Activated T-cell treated with anti-CD3 and anti-CD28 coated beads for 4 hours (primary cell): ENCODE results near the gene RAET1E.
"Not testable (repeated sequence)": the region's sequence is repeated elsewhere in the genome, so short reads cannot be mapped to it uniquely, and the experiment has no call there.

ENCODE experiments used
- DNase-seq: peaks from one replicate; pipeline ENCODE4 v3.0.0-alpha.2; 2020

The RAET1E gene

DNA sequence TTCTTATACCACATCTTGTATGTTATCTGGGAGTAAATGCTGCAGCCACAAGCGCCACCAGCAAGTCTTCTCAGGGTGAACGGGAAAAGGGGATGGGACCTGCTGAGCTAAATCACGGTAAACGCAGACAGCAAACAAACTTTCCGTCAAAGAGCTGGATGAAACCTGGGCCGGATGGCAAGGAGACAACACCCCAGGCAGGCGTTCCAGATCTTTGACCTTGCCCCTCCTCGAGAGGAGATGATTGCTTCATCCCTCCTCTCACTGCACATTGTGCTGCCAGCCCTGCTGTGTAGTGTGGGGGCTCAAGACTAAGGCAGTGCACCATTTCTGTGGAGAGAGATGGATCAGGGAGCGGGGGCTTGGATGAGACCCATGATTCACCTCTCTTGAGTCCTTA, 9.8 kb downstream of the RAET1E start:
- DNase-seq, result no peak

DNA sequence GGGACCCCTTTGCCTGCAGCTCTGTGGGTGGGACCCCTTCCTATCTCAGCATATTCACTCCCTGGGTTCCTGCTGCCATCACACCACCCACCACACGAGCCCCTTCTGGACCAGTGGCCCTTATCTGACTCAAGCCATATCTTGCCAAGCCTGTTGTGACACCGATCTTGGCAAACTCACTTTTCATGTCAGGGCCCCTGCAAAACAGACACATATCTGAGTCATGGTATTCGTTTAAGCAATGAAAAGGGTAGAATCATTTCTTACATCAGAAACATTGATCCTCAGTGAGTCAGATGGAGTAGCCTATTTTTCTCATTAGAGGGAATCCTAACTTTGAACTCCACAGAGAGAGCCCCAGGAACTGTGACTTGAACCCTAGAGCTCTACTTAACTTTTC, 10.6 kb downstream of the RAET1E start:
- no peak for DNase-seq

DNA sequence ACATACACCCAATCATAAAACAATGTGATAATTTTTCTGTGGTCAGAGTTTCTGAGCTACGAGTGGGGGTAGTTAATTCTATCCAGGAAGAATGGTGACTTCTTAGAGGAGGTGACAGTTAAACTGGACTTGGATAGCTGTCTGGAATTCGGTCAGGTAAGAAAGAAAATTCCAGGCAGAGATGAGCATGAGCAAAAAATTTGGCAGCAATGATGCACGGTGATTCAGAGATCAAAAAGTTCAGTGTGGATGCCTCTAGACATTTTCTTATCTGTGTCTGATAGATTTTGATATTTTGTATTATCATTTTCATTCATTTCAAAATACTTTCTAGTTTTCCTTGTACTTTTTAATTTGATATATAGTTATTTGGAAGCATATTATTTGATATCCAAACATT, 12.0 kb downstream of the RAET1E start:
- no peak for DNase-seq

DNA sequence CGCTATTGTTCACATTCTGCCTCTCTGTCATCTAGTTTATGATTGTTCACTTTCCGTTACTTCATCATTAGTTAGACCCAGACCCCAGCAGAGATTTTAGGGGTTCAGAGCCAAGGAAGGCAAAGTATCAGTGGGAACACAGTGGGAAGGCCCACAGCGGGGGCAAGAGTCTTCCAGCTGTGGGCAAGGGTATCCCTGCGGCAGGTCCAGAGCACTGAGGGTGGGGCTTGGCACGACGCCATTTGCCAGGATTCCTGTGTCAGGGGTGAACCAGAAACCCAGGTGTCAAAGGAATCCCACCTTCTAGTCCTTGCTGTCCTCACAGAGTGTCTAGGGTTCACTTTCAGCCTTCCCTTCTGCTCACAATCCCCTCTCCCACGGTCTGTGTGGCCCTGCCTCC, 13.3 kb downstream of the RAET1E start:
- no peak for DNase-seq

DNA sequence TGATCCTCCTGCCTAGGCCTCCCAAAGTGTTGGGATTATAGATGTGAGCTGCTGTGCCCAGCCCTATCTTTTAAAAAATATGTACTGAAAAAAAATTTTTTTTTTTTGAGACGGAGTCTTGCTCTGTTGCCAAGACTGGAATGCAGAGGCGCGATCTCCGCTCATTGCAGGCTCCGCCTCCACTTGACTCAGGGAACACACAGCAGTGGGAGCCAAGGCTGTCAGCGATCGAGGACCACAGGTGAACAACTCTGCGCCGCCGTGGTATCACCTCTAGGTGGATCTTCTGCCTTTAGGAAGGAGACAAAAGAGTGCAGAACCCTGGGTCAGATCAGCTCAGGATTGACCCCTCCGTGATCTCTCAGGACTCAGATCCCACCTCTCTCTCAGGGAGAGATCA, 13.7 kb downstream of the RAET1E start:
- DNase-seq, result no peak

- no peak for DNase-seq
These were observed 16.1 kb downstream of the RAET1E start for GRCh38 chr6:149881860-149882259.

DNA sequence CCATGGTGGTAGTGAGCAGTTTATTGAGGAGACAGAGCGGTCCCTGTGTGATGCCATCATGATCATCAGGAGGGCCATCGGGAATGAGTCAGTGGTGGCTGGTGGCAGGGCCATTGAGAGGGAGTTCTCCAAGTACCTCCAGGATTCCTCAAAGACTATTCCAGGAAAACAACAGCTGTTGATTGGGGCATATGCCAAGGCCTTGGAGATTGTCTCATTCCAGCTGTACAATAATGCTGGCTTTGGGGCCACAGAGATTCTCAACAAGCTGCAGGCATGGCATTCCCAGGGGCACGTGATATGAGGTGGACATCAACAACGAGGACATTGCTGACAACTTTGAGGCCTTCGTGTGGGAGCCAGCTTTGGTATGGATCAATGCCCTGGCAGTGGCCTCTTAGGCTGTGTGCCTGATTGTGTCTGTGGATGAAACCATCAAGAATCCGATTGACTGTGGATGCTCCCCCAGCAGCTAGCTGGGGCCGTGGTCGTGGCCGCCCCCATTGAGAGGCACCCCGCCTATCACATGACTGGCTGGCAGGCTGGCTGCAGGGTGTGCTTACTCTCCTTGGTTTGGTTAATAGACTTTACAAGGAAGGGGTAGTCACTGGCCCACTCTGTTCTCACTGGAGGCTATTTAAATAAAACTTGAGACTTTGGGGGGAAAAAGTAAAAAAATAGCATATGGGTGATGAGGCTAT, 16.7 kb downstream of the RAET1E start:
- DNase-seq, result no peak

GRCh38 chr6:149877659-149878058, 20.3 kb downstream of the RAET1E start:
- DNase-seq, result no peak

DNA sequence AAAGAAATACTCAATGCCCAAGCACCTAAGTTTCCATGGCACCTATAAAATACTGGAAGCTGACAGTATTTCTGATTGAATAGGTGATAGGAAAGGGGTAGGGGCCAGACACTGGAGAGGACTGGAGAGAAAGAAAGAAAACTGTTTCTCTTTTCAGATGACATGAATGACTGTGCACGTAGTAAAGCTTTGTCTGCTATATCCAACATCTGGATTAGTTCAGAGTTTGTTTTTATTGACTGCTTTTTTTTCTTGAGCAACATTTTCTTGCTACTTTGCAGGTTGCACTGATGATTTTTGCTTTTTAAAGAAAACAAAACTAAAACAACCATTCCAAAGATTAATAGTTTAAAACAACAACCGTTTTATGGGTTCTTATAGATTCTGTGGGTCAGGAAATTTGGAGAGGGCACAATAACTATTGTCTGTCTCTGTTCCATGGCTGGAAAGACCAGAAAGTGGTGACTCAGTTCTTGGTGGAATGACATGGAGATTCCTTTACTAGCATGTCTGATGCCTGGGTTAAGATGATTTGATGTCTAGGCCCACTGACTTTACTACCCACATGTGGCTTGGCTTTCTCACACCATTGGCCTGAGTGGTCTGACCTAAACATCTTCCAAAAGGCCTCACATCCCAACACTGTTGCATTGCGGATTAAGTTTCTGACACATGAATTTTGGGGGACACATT, 21.5 kb downstream of the RAET1E start:
- no peak for DNase-seq

- DNase-seq, result no peak
These were observed 25.7 kb downstream of the RAET1E start for GRCh38 chr6:149872233-149872632.

DNA sequence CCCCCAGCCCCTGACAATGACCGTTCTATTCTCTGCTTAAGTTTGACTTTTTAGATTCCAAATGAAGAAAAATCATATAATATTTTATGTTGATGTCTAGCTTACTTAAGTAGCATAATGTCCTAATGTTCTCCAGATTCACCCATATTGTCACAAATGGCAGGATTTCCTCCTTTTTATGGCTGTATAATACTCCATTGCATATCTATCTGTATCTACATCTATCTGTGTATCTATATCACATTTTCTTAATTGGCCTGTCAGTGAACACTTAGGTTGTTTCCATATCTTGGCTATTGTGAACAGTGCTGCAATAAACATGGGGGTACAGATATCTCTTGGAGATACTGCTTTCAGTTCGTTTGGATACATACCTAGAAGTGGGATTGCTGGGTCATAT, 26.7 kb downstream of the RAET1E start:
- no peak for DNase-seq

DNA sequence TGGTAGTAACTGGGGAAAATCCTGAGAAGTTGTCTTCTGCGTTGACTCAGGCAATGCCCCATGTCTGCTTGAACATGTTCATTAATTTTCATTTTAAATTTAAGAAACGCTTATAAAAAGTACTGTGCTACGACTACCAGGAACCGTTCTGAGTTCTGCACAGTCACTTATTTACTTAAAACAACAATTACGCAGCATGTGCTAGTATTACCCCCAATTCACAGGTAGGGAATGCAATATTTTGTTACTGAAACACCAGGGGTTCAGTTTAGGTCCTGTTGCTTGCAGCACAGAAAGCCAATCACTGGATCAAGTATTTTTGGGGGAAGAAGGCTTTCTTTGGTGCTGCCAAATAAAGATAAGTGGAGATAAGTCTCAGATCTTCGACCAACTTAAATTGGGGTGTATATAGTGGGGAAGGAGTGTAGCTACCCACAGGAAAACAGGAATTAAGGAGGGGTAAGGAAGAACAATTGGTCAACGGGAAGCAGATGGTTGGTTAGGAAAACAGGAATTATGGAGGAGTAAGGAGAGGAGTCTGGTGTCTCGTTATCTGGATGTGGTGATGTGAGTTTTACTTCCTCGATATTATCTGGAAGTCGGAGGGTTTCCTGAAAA, 28.5 kb downstream of the RAET1E start:
- DNase-seq, result no peak

DNA sequence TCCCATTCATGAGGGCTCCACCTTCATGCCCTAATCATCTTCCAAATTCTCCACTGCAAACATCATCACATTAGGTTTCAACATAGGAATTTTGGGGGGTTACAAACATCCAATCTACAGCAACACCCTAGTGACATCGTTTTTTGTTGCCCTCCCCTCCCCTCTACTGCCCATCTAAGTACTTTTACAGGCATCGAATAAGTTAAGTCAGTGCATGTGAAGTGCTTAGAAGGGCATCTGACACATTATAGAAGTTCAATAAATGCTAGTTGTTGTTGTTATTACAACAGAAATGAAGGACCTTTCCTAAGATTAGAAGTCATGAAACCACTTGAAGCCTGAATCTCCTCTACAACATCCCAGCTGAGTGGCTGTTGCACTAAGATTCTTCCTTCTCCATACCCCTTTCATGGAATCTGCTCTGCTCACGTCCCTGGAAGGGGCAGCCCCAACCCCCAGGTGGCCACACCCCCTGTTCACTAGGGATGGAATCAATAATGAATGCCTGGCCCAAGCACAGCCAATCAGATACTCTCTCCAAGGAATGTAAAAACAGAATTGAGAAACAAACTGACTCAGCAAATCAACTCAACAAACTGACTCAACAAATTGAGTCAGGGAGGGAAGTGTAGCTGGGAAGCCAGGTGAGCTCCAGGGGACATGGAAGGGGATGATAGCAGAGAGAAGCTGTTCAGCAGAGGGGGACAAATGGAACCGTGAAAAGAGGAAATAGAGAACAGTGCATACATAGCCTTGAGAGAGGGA, 29.9 kb downstream of the RAET1E start:
- DNase-seq, result no peak

GRCh38 chr6:149864578-149865535, 33.1 kb downstream of the RAET1E start:
- DNase-seq, result peak; percentile 10

GRCh38 chr6:149863698-149864577, 34.0 kb downstream of the RAET1E start, which contains the start of gene LRP11:
TSS of gene LRP11 (minus strand) at chr6:149864359. CDS start at chr6:149864020, 339 bp downstream.
- DNase-seq, result peak; percentile 74

DNA sequence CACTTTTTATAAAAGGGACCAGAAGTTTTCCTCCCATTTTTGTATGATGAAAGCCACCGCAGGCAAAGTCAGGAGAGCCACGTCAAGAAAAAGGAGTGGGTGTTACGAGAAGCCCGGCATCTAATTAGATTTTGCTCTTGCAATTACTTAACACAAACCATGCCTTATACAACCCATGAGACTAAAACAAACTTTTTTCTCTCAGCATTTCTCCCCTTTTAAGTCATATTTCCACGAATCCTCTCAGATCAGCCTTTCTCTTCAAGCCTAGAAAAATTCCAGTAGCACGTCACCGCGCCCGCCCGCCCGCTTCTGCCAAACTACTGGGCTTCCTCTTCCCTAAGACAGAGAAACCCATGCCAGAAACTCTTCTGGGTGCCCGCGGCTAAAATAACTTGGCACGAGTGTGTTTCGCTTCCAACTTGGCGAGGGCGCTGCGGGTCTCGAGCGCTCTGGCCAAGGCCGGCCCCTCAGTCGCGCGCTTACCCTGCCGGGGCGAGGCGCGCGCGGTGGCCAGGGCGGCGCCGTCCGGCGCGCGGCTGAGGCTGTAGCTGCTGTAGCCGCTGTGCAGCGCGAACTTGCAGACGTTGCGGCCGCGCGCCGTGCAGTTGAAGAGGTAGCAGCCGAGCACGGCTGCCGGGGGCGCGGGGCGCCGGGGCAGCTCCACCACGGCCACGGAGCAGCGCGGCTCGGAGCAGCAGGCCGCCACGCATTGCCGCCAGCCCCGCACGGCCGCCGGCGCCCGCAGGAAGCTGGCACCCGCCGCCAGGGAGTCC, 34.8 kb downstream of the RAET1E start:
- DNase-seq, result no peak

GRCh38 chr6:149862424-149862738, 35.5 kb downstream of the RAET1E start:
- not testable (repeated sequence) for DNase-seq

DNA sequence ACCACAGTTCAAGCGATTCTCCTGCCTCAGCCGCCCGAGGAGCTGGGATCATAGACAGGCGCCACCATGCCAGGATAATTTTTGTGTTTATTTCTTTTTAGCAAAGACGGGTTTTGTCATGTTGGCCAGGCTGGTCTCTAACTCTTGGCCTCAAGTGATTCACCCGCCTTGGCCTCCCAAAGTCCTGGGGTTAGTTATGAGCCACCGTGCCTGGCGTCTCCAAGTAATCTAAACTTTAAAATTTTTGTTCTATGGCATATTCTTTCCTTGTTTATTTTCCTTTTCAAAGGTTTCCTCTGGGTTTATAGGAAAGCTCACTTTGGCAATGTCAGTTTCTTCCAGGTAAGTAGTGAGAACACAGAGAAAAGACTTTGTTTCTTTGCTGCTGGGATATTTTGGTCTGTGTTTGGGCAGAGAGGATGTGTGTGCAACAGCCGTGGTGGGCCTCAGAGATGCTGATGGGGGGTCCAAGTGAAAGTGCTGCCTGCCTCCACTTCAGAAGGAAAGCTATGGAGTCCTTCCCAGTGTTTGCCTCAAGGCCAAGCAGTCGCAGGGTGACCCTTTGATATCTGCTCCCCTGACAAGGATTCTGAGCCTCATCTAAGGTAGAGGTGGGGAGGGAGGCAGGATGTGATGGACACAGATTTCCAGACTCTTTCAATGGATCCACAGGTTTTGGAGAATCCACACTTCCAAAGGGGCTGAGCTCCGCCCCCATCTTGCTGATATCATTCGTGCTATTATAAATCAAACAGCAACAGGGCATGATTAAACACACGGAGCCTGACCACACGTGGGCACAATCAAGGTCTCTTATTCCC, 36.1 kb downstream of the RAET1E start:
- no peak for DNase-seq

DNA sequence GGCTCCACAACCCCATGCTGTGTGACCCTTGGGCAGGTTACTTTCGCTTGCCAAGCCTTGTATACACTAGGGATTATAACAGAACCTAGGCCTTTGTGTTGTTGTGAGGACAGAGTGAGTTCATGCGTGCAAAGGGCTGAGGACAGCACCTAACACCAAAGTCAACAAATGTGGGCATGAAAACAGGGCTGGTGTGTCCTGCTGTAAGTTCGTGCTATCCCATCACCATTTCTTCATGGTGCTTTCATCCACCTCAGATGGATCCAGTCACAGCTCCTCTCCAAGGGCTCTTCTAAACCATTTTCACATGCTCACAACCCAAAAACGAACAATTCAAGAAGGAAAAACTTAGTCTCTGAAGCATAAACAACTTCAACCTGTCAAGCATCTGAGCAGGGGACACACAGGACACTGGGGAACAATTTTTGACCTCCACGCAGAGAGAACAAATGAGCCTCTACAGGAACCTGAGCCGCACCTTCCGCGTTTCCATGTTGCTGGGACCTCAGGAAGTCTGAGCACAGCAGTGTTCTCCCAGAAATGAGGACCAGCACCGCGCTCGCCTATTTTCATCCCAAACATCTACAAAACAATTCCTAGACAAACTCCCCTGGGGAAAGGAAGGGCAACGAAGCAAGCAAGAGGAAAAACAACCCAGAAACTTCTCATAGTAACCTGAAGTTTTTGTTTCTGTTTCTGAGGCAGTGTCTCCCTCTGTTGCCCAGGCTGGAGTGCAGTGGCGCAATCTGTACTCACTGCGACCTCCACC, 36.9 kb downstream of the RAET1E start:
- DNase-seq, result no peak
